Upper lobe of left lung (tissue), 6 donors: ENCODE data around the gene TRAPPC2. TPM values are rescaled to one million over a fixed set of nuclear protein-coding genes. Genes with fewer than 3 reads are reported as not detected.
"Not testable (repeated sequence)": the region's sequence is repeated elsewhere in the genome, so short reads cannot be mapped to it uniquely, and the experiment has no call there.

ENCODE experiments used
- ATAC-seq, 2 donors: fragments of 200-7000 bp; cut with Tn5 transposase; one replicate each; pipeline ENCODE4 v1.9.1; 2022; ENCODE audit warnings: mild to moderate bottlenecking in 2 of 2, moderate library complexity in 2 of 2; ENCODE audit not compliant: low FRiP score in 2 of 2
- DNase-seq, 2 donors: peaks; one replicate each; pipeline ENCODE4 v3.0.0-alpha.2; 2019 to 2020
- H3K27ac ChIP-seq, 4 donors: fragments of 200-600 bp; sonication (generic); one replicate each; pipeline ENCODE4 v1.5.1; 2016 to 2019
- H3K27me3 ChIP-seq, 4 donors: fragments of 200-600 bp; sonication (generic); one replicate each; pipeline ENCODE4 v1.5.1; 2017 to 2019
- H3K36me3 ChIP-seq, 4 donors: fragments of 200-600 bp; sonication (generic); one replicate each; pipeline ENCODE4 v1.5.1; 2016 to 2019
- H3K4me1 ChIP-seq, 4 donors: fragments of 200-600 bp; sonication (generic); one replicate each; pipeline ENCODE4 v1.5.1; 2018 to 2019
- H3K4me3 ChIP-seq, 4 donors: fragments of 200-600 bp; sonication (generic); one replicate each; pipeline ENCODE4 v1.5.1; 2017 to 2019; ENCODE audit warnings: mild to moderate bottlenecking in 2 of 4, moderate library complexity in 1 of 4
- H3K9me3 ChIP-seq, 4 donors: fragments of 200-600 bp; sonication (generic); one replicate each; pipeline ENCODE4 v1.5.1; 2018 to 2019
- EP300 ChIP-seq, 4 donors: sonication (generic); formaldehyde crosslinking; IDR thresholded peaks; one replicate each; pipeline ENCODE4 v1.5.1; 2017; ENCODE audit warnings: antibody characterized with exemption in 4 of 4, control low read depth in 2 of 4
- POLR2A ChIP-seq, 4 donors: fragments of 450-650 bp; IDR thresholded peaks; one replicate each; pipeline ENCODE4 v1.5.1; 2016 to 2017; ENCODE audit warnings: antibody characterized with exemption in 4 of 4, mild to moderate bottlenecking in 2 of 4
- POLR2AphosphoS5 ChIP-seq, 2 donors: sonication (generic); formaldehyde crosslinking; IDR thresholded peaks; one replicate each; pipeline ENCODE4 v1.5.1; 2017; ENCODE audit warnings: antibody characterized with exemption in 2 of 2
- WGBS, 2 donors: methylation state at CpG; one replicate each; pipeline ENCODE4 v1.1.5; 2017 to 2018; 5-methylcytosine and 5-hydroxymethylcytosine counted together
- total RNA-seq, 6 donors: library from RNA; depleted of rRNA in 4 of 6; stranded (reverse); fragments of >200 nt in 4 of 6; gene quantifications; one replicate each; pipeline versions ENCODE4 v1.1.0 to v1.2.1, GENCODE V29; 2016 to 2021
- TF ChIP-seq, protein P1 (sequence below), 6 experiments: fragments of 450-650 bp in 4 of 6; fragments of 200-600 bp in 2 of 6; sonication (generic) in 2 of 6; IDR thresholded peaks; one replicate each; pipeline ENCODE4 v1.5.1; 2016 to 2019; ENCODE audit warnings: antibody characterized with exemption in 6 of 6
- donor health status: DM: no; HTN: no; CAD: no; lungs with moderate emphysema.
- donor health status: DM: no; HTN: yes; CAD: no; lungs with severe emphysema.

Gene TRAPPC2
- total RNA-seq, 6 donors from 2014 or later = 6.3 to 18.0 (median 12.7) TPM

DNA sequence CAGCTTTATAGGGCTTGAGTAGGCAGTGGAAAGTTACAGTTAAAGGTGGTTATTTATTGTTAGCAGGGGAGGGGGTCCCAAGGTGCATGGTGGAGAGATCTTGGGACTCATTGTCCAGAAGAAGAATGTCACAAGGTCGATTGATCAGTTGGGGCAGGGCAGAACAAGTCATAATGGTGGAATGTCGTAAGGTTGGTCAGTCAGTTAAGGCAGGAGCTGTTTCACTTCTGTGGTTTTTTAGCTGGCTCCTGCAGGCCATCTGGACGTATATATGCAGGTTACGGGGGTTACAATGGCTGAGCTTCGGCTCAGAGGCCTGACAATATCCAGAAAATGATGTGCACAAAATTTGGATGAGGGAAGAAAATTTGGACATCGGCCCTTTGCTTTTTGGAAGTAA lies 7.3 kb upstream of the TRAPPC2 start:
- TF ChIP-seq EP300 (IDR thresholded peaks at IDR 0.05) (no peak), POLR2AphosphoS5 (IDR thresholded peaks at IDR 0.05) (no peak)
- TF ChIP-seq, protein P1, sequence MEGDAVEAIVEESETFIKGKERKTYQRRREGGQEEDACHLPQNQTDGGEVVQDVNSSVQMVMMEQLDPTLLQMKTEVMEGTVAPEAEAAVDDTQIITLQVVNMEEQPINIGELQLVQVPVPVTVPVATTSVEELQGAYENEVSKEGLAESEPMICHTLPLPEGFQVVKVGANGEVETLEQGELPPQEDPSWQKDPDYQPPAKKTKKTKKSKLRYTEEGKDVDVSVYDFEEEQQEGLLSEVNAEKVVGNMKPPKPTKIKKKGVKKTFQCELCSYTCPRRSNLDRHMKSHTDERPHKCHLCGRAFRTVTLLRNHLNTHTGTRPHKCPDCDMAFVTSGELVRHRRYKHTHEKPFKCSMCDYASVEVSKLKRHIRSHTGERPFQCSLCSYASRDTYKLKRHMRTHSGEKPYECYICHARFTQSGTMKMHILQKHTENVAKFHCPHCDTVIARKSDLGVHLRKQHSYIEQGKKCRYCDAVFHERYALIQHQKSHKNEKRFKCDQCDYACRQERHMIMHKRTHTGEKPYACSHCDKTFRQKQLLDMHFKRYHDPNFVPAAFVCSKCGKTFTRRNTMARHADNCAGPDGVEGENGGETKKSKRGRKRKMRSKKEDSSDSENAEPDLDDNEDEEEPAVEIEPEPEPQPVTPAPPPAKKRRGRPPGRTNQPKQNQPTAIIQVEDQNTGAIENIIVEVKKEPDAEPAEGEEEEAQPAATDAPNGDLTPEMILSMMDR (IDR thresholded peaks at IDR 0.05) = no peak
- no peak overlapping the region for H3K4me3 ChIP-seq
- ATAC-seq (no peak), DNase-seq (no peak)
- no peaks in the 10 kb centered on the region for H3K27me3 ChIP-seq
- whole genome bisulfite sequencing, 2 donors = 77 to 88% methylated on average over 5 to 6 of the region's 6 CpGs
- no peak overlapping the region for H3K27ac ChIP-seq
- no peaks in the 10 kb centered on the region for H3K4me1 ChIP-seq
- peaks cover 0 to 32% (median 0%) of the 10 kb centered on the region in 4 donors for H3K36me3 ChIP-seq
- H3K9me3 ChIP-seq = no peaks in the 10 kb centered on the region

DNA sequence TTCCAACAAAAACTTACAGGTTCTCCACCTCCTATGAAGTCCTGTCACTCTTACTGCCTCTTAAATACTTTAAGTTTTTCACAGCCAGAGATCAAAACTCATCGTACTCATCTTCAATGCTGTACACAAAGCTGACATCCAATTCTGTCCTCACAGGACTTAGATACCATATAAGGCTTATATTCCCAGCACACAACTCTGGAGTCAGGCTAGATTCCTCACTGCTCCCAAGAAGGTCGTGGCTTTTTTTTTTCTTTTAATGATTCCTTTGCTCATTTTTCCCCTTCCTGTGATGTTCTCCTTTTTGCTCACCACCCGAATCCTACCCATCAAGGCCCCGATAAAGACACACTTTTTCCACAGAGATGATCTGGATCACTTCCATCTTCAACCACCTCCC lies 914 bp downstream of the TRAPPC2 start:
- H3K4me1 ChIP-seq = peaks cover 0 to 17% (median 5%) of the 10 kb centered on the region in 4 donors
- H3K4me3 ChIP-seq = peak overlapping the region in 3 of 4 donors; percentile 70 to 76 (median 71)
- H3K36me3 ChIP-seq = no peaks in the 10 kb centered on the region
- DNase-seq = no peak
- peaks cover 0 to 4% (median 0%) of the 10 kb centered on the region in 4 donors for H3K9me3 ChIP-seq
- TF ChIP-seq POLR2AphosphoS5 (IDR thresholded peaks at IDR 0.05) (no peak), EP300 (IDR thresholded peaks at IDR 0.05) (no peak), POLR2A (IDR thresholded peaks at IDR 0.05) (no peak)
- TF ChIP-seq, protein P1 (IDR thresholded peaks at IDR 0.05) = no peak
- no peaks in the 10 kb centered on the region for H3K27me3 ChIP-seq
- peak overlapping the region; percentile 85 to 92 (median 90) for H3K27ac ChIP-seq
- WGBS, 2 donors = 19 to 51% methylated on average over 4 of the region's 4 CpGs
- ATAC-seq = no peak

DNA sequence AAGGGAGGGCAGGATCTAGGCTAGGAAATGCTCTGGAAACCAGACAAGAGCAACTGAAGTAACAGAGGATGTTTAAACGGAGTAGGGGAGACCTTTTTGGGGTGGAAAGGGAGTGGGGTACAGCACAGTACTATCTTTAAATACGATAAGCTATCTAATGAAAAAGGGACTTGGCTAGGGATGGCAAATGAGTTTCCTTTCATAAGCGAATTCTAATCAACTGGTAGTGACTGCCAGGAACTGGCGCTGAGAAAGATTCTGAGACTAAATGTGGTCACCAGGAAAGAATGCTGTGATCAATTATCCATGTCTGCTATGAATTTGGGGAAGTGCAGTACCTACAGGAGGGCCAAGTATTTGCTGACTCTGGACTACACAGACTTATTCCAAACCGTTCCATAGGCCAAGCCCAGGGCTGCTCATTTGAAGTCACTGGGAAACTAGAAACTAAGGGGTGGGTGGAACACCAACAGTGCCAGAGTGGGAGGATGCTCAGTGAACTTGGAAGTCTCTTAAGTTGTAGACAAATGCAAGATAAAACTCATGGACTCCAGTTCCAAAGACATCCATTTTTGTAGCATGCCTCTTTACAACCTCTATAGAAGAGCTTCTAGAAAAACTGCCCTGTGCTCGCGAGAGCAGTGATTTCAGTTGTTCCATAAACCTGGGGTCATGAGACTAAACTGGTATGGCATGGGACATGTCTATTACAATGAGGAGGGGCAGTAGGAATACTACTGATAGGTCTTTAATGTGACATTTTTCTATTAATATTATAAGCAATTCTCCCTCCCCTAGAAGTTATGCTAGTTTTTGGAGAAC lies 2.0 kb downstream of the TRAPPC2 start:
- no peaks in the 10 kb centered on the region for H3K27me3 ChIP-seq

DNA sequence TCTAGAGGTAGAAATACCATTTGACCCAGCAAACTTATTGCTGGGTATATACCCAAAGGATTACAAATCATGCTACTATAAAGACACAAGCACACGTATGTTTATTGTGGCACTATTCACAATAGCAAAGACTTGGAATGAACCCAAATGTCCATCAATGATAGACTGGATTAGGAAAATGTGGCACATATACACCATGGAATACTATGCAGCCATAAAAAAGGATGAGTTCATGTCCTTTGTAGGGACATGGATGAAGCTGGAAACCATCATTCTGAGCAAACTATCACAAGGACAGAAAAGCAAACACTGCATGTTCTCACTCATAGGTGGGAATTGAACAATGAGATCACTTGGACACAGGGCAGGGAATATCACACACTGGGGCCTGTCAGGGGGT lies 3.9 kb downstream of the TRAPPC2 start:
- DNase-seq, H3K27ac ChIP-seq, H3K36me3 ChIP-seq, H3K27me3 ChIP-seq, ATAC-seq, H3K9me3 ChIP-seq, H3K4me3 ChIP-seq: not testable (repeated sequence)
- 89 to 100% methylated on average over 1 of the region's 1 CpG for WGBS, 2 donors
- H3K4me1 ChIP-seq = peaks cover 0 to 17% (median 2%) of the 10 kb centered on the region in 4 donors

More for the DNA sequence above, 2.0 kb downstream of the TRAPPC2 start:
- no peak for TF ChIP-seq EP300 (IDR thresholded peaks at IDR 0.05)
- Histone ChIP-seq H3K27ac (no peak overlapping the region), H3K36me3 (no peaks in the 10 kb centered on the region), H3K4me3 (no peak overlapping the region), H3K4me1 (peaks cover 0 to 17% (median 5%) of the 10 kb centered on the region in 4 donors), H3K9me3 (peaks cover 0 to 4% (median 0%) of the 10 kb centered on the region in 4 donors)
- ATAC-seq = peak in 1 of 2 donors; percentile 61
- DNase-seq = no peak
- WGBS, 2 donors = 73 to 84% methylated on average over 6 to 7 of the region's 7 CpGs

DNA sequence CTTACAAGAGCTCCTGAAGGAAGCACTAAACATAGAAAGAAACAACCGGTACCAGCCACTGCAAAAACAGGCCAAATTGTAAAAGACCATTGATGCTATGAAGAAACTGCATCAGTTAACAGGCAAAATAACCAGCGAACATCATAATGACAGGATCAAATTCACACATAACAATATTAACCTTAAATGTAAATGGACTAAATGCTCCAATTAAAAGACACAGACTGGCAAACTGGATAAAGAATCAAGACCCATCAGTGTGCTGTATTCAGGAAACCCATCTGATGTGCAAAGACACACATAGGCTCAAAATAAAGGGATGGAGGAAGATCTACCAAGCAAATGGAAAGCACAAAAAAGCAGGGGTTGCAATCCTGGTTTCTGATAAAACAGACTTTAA lies 7.8 kb downstream of the TRAPPC2 start:
- not testable (repeated sequence) for H3K4me1 ChIP-seq, H3K4me3 ChIP-seq, H3K9me3 ChIP-seq, H3K36me3 ChIP-seq, H3K27me3 ChIP-seq, ATAC-seq, H3K27ac ChIP-seq, DNase-seq
- WGBS, 2 donors = 84 to 90% methylated on average over 2 of the region's 2 CpGs

DNA sequence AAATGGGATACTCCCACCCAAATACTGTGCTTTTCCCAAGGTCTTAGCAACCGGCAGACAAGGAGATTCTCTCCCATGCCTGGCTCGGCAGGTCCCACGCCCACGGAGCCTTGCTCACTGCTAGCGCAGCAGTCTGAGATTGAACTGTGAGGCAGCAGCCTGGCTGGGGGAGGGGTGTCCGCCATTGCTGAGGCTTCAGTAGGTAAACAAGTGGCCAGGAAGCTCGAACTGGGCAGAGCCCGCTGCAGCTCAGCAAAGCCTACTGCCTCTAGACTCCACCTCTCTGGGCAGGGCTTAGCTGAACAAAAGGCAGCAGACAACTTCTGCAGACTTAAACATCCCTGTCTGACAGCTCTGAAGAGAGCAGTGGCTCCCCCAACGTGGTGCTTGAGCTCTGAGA lies 9.5 kb downstream of the TRAPPC2 start:
- ATAC-seq, H3K9me3 ChIP-seq, H3K36me3 ChIP-seq, DNase-seq, H3K27me3 ChIP-seq, H3K4me3 ChIP-seq, H3K27ac ChIP-seq, H3K4me1 ChIP-seq: not testable (repeated sequence)
- WGBS, 2 donors = 77% methylated on average over 8 of the region's 9 CpGs; no CpG with 5 or more reads in 1 of the 2 donors
